NCI-H2171 treated with DMSO at 0.1 percent for 48 hours (cell line): ENCODE measurements around the gene CDK6.

Source experiments
- DNase-seq: peaks from one replicate; lab custom pipeline; 2025; lab: John Stamatoyannopoulos, UW

CDK6 gene

DNA sequence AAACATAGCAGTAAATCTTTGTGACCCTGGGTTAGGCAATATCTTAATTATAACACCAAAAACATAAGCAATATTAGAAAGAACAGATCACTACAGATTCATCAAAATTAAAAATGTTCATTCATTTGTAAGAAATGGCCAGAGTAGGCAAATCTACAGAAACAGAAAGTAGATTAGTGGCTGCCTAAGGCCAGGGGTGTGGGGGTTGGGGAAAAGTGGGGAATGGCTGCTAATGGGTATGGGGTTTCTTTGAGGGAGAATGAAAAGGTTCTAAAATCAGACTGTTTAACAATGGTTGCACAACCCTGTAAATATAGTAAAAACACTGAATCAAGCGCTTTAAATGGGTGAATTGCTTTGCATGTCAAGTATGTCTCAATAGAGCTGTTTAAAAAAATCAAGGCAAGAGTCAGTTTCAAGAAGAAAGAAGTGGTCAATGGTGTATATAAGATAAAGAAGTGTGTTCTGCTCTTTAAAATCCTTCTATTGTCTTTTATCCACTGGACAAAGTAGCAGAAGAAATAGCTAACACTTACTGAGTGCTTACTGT, 42.6 kb downstream of the CDK6 start:
- DNase-seq = no peak

DNA sequence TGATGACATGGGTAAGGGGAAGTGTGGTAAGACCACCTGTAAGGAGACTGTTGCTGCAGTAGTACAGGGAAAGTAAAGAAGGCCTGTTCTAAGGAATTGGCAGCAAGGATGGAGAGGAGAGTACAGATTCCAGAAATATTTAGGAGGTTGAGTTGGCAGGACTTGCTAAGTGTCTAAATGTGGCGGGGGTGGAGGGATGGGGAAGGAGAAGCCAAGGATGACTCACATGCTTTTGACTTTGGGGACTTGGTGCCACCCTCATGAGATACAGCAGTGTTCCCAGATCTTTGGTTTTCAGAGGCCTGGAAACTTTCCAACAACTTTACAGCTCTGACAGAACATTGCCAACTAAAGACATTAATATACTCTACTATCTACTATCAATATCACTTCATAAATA, 45.4 kb downstream of the CDK6 start:
- DNase-seq = no peak

DNA sequence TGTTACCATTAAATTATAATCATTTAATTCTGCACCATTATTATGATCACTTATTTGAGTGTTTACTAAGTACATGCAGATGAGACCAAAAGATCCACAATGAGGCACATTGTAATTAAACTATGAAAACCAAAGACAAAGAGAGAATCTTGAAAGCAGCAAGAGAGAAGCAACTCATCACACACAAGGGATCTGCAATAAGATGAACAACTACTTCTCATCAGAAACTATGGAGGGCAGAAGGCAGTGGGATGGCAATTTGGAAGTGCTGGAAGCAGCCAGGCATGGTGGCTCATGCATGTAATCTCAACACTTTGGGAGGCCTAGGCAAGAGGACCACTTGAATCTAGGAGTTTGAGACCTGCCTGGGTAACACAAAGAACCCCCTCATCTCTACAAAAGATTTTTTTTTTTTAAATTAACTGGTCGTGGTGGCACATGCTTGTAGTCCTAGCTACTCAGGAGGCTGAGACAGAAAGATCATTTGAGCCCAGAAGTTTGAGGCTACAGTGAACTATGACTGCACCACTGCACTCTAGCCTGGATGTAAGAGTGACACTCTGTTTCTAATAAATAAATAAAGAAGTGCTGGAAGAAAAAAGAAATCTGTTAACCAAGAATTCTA, 47.7 kb downstream of the CDK6 start:
- no peak for DNase-seq

DNA sequence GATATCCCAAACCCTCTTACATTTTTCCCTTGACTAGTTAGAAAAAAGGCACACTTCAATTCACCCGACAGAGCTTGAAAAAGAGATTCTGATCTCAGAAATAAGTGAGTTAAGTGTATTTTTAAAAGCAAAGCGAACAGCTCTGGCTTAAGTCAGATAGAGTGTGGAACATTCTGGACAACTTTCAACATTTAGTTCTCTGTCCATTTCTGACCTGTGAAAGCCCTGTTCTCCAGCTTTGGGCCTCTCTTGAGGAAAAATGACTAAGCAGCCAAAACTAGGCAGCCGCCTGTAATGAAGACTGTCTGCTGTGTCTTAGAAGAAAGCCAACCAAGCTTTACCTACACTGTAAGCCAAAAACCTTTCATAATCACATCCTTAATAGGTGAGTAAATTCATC, 50.5 kb downstream of the CDK6 start:
- DNase-seq = no peak

DNA sequence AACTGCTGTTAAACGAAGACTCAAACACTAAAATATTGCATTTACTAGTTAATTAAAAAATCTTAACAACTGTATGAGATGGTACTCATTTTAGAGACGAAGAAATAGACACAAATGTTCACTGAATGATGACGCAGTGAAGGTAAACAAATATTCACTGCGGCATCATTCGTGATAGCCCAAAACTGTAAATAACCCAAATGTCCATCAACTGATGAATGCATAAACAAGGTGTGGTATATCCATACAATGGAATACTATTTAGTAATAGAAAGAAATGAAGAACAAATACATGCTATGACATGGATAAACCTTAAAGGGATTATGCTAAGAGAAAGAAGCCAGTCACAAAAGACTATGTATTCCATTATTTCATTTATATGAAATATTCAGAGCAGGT, 51.4 kb downstream of the CDK6 start:
- no peak for DNase-seq

DNA sequence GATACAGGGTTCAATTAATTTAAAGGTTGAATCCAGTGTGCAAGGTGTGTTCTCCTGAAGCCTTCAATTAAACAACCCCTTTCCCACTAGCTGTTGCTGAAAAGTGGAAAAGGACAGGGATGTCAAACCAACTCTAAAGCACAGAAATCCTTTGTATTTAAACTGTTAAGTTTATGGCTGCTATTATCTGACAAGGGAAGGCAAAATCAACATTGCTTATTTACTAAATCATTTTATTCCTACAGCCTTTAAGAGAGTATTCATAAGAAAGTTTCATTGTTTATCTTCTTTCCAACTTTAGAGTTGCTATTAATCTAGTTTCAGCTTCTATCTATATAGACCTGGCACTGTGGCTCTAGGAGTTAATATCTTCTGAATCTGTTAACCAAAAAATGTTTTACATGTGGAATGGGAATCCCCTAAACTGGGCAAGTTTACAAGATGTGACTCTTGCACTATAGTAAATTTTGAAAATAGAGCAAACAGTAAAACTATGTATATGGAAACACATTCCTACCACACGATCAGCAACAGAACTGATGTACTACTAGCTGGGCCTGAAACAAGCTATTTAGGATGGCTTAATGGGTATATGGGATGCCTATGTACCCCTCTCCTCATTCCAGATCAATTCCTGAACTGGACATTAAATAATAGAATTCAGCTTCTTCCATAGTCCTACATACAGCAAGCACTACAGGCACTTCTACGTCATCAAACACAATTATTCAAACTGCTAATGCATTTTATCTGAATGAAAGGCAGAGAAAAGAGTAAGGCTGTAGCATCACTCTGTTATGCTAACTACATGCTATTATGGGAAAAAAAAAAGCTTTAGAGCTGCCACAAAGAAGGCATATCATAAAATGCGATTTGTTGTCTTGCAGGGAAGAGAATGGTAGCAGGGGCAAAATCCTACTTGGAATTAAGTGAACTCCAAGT, 52.8 kb downstream of the CDK6 start:
- no peak for DNase-seq

DNA sequence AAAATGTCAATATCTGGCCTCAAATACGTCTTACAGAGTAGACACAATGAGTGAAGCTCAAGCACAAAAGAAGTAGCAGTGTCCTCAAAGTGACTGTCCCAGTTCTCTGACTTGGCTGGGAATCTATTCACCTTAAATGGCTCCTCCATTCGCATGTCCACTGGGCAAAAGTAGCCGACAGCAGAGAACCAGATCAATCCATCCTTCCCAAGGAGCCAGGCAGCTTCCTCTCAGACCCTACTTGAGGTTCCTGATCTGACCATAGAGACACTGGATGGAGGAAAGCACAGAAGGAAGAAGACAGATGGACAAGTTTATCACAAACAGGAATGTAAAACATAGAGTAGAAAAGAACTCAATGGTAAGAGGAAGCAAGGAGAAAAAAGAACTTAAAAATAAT, 53.5 kb downstream of the CDK6 start:
- DNase-seq = no peak

DNA sequence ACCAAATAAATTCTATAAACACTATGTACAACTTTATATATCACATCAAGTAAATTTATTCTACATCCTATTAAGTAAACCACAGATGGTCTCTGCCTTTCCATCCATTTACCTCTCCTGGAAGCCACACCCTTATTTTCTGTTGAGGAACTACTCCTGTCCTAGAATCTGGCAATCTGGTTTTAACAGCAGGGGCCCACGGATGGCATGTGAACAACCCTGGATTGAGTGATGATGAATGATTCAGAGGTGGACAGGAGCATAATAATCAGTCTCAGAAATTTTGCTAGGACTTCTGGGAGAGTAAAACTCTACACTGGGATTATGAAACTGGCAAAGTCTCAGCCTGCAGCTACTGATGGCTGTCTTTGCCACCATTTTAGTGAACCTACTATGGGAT, 54.1 kb downstream of the CDK6 start:
- DNase-seq = peak; percentile 17

DNA sequence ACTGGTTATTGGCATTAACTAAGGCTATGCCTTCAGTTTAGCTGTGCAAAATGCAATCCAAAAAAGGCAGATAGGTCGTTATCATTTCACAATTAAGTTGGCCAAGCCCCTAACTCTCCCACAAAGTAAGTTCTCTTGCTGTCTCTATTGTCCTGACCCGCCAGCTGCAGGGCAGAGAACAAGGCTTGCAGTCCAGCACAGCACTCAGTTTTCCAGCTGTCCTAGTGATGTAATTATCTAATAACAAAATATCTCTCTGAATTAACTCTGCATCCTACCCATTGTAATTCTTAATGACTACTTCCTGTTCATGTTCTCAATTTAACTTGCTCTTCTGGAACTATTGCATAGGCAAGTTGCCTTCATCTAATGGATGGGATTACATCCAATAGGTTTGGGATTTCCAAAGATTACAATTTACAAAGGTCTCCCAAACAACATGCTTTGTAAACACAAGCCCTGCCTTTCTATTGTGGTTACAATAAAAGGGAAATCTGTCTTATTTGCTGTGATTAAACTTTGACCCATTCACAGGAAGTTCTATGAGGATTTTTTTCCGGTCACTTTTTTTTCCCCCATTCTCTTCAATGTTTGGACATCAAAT, 55.2 kb downstream of the CDK6 start:
- no peak for DNase-seq

DNA sequence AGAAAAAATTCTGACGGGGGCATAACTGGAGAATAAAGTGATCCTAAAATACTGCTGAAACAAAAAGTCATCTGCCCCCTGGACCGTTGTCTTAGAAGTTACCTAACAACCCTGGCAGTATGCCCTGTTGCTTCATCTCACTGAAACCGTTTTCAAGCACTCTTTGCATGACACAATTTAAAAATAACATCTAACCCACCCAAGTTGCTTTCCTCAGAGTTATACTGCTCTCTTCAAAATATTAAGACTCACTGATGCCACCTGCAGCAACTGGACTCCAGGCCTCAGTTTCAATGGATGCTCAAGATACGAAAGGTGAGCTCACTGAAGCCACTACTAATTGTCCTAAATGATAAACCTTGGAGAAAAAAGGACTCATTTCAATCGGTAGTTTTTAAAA, 57.4 kb downstream of the CDK6 start:
- DNase-seq = no peak

DNA sequence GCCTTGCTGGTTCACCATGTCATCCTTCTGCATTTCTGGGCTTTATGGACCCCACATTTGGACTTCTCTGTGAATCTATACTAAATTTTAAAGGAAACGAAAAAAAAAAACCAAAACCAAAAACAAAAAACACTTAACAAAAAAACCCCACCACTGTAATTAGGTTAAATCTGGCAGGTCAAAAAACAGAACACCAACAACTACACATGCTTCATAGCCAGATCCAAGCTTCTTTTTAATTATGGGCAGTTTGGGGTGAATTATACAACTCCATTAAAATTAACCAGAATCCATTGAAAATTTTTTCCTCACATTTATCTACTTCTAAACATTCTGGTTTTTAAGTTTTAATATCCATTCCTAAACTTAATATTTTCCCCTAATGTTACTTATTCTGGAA, 58.4 kb downstream of the CDK6 start:
- DNase-seq = no peak

DNA sequence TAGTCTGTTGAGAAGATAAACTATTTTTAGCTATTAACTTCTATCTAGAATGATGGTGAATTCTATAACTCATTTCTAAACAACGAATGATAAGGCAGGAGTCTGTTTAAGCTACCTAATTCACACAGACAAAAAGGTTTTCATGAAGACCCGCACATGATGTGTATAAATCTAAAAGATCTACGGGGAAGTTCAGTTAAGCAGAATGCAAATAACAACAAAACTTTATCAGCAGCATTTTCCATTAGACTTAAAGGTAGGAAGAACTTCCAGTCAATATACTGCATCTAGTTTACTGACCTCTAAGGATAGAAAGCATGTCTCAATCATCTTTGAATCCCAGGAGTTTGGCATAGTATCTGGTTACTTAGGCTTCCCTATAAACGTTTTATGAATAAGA, 62.6 kb downstream of the CDK6 start:
- no peak for DNase-seq

DNA sequence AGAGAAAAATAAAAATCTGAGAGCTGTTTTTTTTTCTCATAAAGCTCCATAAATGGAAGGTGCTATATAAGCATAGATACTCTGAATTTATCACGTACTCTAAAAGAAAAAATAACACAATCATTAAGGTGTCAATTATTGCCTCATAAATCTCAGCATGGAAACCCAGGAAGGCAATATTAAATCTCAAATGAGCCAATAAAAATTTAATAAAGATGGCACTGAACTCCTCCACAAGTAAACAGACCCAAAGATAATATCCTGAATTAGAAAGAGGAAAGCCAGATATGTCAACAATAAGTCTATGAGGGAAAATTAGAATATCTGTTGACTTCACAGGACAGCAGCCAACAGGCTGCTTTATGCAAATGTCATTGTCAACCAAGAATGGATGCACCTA, 66.5 kb downstream of the CDK6 start:
- DNase-seq = no peak

DNA sequence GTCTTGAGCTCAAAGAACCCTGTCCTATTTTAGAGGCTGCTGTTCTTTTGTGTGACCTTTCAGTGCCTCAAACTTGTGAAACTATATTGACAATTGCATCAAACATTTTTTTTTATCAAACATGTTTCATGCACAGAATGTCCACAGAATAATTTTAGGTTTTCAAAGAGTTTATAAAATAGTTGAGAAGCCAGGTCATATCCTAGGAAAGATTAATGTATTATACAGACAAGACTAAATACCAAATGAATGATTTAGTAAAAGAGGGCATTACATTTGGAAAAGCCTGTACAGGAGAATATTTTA, 67.0 kb downstream of the CDK6 start:
- peak; percentile 48 for DNase-seq

DNA sequence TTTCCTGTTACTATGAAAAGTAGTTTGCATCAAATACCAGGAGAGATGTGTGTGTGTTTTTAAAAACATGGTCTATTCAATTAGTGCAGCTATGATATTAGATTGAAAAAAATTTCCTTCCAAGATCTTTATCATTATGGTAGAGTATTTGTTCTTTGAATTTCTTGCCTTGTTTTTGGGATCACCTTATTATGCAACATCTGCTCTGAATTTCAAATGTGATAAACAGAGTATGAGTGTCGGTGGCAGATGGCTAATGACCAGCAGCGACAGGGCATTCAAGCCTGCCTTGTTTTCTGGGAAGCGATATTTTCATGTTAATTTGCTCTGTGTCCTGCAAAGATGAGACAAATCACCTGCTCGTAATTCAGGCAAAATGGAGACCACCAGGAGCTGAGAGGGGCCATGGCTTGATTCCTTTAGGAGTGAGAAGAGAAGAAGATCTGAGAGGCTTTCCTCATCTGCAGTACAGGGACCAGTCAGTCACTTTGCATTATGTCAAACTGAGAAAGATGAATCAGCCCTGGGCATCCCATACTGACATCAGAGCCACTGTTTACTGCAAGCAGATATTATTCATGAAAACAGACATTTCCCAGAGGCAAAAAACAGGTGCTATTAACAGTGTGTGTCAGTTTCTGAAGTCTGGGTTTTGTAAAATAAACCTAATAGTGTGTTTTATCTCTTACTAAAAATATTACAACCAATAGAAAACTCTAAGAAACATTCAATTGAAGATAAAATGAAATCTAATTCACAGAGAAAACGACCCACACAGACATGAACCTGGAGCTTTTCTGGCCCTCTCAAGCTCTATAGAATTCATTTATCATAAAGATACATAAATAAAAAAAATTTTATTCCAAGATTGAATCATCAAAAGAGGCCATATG, 67.6 kb downstream of the CDK6 start:
- DNase-seq = peak; percentile 85

DNA sequence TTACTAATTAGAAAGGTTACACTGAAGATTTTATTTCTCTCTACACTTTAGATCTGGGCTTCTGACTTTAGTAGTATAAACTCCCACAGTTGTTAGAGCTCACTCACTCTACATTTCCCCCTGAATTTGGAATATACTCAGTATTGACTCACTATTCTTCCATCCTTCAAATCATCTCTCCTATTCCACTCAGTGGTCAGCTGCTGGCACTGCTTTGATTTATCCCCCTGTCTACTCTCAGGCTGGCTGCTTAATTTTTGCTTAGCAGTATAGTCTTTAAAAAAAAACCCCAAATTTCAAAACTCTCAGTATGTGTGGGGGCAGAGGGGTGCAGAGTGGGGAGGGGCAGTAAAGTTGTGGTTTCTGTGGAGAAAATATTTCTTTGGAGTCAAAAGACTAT, 68.9 kb downstream of the CDK6 start:
- DNase-seq = no peak

DNA sequence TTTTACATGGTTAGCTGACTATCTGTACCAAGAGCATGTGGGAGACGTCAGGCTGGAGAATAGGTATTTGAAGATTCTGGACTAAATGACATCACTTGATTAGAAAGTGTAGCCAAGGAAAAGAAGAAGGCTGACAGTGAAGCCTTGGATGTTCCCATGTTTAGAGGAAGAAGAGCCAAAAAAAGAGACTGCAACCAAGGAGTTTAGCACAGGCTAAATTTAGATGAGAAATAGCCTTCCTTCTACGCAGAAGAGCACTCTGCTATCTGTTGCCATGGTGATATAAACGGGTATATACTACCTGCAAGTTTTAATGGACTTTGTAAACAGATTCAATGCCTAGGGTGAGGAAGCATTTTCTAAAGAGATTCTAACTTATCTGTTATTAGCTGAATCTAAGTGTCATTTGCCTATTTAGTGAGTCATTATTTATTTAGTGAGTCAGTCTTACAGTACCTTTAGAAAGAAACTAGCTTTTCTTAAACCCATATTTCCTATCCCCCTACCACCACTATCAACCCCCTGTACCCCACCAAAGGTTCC, 69.8 kb downstream of the CDK6 start:
- DNase-seq = no peak

DNA sequence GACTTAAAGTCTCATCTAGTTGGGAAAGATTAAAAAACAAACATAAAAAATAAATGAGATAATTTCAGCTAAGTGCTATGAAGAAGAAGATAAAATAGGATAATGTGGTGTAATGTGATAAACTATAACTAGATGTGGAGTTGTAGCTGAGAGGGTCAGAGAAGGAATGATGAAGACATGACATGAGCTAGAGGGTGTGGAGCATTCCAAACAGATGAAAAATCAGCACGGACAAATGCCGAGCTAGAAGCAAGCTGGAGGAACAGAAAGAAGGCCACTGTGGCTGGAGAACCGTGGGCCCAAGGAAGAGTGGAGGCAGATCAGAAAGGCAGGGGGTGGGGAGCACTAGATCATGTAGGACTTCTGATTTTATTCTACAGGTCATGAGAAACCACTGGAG, 70.6 kb downstream of the CDK6 start:
- no peak for DNase-seq

DNA sequence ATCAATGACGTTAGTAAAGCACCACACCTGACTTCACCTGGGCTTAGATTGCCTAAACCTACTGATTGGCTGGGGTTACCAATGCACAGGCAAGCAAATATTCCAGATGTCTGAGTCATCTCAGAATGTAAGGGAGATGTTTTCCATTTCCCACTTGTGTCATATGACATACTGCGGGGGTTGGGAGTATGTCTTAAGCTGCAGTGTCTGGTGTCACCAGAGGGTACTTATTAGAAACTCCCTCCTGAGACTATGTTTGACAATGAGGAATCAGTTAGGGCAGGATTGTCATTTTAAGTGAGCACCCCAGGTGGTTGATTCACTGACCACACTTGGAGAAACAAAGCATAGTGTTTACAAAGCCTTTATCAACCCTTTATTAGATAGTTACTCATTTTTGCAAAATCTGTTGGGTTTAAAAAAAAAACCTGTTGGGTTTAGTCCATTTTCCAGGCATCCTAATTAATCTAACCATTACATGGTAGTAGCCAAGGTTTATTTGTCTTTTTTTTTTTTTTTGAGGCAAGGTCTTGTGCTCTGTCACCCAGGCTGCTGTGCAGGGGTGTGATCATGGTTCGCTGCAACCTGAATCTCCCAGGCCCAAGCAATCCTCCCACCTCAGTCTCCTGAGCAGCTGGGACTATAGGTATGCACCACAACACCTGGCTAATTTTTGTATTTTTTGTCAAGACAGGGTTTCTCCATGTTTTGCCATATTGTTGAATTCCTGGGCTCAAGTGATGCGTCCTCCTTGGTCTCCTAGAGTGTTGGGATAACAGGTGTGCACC, 72.5 kb downstream of the CDK6 start:
- peak; percentile 77 for DNase-seq

DNA sequence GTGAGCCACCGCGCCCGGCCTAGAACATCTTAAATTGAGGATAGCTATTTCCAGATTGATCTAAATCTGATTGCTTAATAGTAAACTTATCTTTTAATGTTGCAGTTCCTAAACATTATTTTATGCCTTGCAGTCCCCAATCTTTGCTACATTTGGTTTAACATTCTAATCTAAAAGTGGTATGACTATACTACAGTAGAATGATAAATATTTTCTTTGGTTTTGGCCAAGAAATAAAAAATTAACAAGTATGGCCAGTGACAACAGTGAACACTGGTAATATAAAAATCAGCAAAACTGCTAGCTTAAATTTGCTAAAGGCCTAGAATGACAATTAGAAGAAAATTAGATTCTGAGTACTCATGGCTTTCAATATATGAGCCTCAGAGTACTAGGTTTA, 73.5 kb downstream of the CDK6 start:
- DNase-seq = no peak
